ENCODE data around the gene TYMP. TPM values are rescaled to one million over a fixed set of nuclear protein-coding genes. Genes with fewer than 3 reads are reported as not detected.

Gene TYMP
- total RNA-seq, 1 experiment from 2014 or later: 3.1 TPM

DNA sequence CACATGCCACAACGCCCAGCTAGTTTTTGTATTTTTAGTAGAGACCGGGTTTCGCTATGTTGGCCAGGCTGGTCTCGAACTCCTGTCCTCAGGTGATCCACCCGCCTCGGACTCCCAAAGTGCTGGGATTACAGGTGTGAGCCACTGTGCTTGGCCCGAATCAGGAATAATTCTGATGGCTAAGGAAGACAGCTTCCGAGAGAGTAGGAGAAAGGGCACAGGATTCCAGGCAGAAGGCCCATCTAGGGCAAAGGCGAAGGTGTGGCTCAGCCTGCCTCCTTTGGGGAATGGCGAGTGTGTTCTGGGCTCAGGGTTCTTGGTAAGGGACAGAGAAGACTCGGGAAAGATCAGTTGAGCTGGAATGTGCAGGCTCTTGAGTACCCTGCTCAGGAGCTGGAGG lies 34.5 kb upstream of the TYMP start:
- in situ Hi-C loops (cut with HindIII; ENCODE audit: low sequenced_read_pairs): no loop called here
- no peak for DNase-seq (ENCODE audit: low spot score)

DNA sequence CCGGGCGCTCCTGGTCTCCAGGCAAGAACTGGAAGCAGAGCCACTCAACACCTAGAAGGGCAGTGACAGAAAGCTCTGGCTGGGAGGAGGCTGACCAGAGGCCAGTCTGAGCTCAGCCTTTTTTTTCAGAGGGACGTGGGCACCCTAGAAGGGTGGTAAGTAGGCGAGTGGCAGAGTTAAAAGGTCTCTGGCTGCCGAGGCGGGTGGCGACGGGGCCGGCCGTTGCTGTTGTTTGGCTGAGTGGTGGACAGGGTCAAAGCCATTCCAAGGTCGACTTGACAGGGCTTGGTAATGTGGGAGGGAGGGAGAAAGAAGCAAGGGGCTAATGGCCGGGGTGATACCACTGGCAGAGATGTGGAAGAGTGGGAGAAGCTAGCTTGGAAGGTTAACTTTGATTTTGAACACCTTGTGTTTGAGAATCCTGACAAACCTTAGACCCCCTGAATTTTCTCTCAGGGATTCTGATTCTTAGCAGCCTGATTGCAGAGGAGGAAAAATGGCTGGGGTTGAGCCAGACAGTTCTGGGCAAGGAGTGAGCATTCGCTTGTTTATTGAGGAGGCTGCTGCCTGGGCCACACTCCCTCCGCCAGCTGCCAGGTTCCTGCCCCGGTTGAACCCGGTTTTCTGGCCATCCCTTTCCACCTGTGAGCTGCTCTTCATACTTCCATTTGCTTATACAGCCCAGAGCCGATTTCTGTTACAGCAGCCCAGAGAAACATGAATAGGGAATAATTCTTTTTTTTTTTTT lies 33.8 kb upstream of the TYMP start:
- peak; percentile 68 for DNase-seq (ENCODE audit: low spot score)
- in situ Hi-C loops (cut with HindIII; ENCODE audit: low sequenced_read_pairs): no loop called here

DNA sequence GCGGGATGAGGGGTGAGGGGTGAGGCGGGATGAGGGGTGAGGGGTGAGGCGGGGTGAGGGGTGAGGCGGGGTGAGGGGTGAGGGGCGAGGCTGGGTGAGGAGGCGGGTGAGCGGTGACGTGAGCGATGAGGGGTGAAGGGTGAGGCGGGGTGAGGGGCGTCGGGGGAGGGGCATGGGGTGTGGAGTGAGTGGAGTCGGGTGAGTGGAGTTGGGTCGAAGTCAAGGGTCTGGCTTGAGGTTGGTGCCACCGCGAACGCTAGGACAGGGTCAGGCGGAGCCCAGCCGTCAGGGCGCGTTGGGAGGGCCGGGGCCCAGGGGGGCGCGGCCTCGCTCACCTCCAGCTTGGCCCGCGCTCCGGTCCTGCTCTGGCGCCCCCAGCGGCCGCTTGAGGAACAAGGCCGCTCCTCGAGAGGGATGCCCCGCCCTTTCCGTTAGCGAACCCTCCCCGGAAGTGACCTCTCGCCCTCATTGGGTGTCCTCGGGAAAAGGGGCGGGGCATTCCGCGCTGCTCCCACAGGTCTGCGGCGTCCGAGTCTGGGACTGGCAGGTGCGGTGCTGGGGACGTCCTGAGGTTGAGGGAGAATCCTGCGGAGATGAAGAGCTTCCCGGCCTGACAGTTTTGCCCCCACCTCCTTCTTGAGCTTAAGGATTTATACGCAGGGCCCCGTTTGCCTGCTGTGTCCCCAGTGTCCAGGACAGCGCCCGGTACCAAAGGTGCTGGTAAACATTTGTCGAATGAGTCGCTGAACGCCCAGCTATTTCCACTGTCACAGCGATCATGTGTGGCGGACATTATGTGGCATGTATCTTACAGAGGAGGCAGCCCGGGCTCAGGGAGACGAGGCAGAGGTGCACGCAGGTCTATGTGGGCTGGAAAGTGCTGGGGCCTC lies 33.0 kb upstream of the TYMP start, which contains the start of gene SYCE3:
Gene SYCE3 (minus strand): TSS at position 397 of the 890 bp plus-strand sequence. CDS start 6,514 bp downstream, outside the sequence.
- DNase-seq (ENCODE audit: low spot score): peak; percentile 98
- in situ Hi-C loops (cut with HindIII; ENCODE audit: low sequenced_read_pairs): no loop called here

DNA sequence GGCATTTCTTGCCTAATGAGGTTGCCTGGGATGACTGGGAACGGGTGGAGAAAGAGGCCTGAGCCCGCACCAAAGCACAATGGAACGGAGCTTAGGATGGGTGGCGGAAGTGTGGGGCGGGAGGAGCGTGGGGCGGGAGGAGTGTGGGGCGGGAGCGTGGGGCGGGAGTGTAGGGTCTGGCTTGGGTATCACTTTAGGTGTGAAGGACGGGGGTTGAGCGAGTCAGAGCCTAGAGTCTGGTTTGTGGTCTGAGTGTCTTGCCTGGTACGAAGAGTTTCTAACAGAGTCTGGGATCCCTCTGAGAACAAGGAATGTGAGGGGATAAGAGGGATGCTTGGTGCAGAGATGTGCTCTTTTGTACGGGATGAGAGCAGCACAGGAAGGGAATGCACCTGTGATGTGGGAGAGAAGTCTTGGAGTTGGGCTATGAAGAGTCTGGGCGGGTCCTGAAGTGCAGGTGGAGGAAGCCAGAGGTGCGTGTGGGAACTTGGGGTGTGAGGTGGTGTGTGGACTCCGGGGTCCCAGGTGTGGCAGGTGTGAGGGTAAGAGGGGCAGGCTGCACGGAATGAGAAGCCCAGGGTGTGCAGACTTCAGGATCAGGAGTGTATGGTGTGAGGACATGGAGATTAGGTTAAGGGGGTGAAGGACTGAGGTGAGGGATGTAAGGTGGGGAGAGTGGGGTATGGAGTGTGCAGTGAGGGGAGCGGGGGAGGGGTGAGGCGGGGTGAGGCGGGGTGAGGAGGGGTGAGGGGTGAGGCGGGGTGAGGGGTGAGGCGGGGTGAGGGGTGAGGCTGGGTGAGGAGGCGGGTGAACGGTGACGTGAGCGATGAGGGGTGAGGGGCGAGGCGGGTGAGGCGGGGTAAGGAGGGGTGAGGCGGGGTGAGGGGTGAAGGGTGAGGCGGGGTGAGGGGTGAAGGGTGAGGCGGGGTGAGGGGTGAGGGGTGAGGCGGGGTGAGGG lies 31.9 kb upstream of the TYMP start:
- in situ Hi-C loops (cut with HindIII; ENCODE audit: low sequenced_read_pairs): no loop called here

DNA sequence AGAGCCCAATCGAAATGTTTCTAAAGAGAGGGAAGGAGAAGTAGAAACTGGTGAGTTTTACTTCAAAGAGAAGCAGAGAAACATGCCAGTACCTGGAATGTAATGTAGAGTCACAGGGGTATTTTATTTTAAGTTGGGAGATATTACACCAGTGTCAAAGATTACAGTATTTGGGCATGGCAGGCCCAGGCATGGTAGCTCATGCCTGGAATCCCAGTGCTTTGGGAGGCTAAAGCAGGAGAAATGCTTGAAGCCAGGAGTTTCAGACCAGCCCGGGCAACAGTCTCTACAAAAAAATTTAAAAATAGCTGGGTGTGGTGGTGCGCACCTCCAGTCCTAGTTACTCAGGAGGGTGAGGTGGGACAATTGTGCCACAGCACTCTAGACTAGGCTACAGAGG lies 30.2 kb upstream of the TYMP start:
- in situ Hi-C loops (cut with HindIII; ENCODE audit: low sequenced_read_pairs): no loop called here

More for the DNA sequence above, 31.9 kb upstream of the TYMP start:
- no peak for DNase-seq (ENCODE audit: low spot score)

DNA sequence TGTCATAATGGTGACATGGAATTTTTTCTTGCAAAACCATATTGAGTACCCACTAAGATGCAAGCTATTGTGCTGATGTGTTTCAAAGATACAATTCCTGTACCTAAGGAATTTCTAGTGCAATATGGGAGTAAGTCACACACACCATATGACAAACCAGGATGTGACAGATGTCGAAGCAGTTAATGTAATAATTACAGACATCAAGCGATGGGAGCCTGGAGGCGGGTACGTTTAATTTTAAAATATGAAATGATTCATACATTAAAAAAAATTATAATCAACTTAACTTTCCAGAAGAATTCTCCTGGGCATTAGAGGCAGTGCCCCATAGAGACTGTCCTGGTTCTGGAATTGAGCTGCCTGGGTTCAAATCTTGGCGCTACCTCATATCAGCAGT lies 26.9 kb upstream of the TYMP start:
- in situ Hi-C loops (cut with HindIII; ENCODE audit: low sequenced_read_pairs): no loop called here
- DNase-seq (ENCODE audit: low spot score): no peak

More for the DNA sequence above, 30.2 kb upstream of the TYMP start:
- DNase-seq (ENCODE audit: low spot score): no peak

DNA sequence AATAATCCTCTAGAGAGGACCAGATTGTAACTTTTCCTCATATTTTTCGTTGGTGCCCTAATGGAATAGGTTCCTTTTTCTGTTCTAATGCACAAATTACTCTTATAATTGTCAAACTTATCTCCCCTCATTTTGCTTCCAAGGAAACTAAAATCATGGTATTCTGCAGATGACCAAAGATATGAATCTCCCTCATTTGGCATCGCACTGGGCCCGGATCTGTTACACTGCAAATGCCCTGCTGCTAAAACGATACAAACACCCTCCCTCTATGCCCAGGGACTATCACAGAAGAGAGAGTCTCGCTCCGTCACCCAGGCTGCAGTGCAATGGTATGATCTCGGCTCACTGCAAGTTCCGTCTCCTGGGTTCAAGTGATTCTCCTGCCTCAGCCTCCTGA lies 23.5 kb upstream of the TYMP start:
- no peak for DNase-seq (ENCODE audit: low spot score)

DNA sequence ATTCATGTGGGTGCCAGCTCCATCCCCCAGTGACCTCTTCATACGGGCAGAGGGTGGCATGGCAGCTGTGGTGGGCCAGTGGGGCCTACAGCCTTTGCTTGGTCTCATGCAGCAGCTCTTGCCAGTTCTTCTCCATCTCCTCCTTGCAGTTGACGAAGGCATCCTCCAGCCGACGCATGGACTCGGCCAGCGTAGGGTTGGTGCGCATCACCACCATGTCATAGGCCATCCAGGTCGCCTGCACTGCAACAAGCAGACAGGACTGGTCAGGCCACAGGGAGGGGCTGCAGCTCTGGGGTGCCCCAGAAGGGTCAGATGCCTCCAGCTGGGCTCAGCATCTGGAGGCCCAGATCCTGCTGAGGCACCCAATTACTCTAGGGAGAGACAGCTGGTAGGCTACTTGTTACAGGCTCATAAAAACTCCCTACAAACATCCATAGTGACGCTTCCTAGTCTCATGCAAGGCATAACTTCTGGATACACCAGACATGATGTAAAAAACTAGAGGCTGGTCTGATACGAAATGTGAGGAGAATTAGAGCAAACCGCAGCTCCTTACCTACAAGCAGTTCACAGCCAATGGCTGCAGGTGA lies 21.4 kb upstream of the TYMP start:
- no peak for DNase-seq (ENCODE audit: low spot score)
- in situ Hi-C loops (cut with HindIII; ENCODE audit: low sequenced_read_pairs): no loop called here

More for the DNA sequence above, 23.5 kb upstream of the TYMP start:
- in situ Hi-C loops (cut with HindIII; ENCODE audit: low sequenced_read_pairs): no loop called here

DNA sequence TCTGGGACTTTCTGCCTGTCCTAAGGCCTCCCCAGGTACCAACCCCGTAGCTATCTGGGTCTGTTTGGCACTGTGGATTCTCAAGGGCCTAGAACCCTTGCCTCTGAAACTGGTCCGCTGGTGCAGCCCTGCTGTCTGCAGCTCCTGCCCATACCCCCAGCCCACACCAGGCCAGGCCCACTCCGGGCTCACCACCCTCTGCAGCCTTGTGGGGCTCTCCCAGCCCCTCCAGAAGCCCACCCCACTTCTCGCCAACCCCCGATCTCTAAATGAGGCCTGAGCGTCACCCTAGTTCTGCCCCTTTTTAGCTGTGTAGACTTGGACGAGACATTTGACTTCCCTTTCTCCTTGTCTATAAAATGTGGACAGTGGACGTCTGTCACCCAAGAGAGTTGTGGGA lies 20.6 kb upstream of the TYMP start:
- in situ Hi-C loops (cut with HindIII; ENCODE audit: low sequenced_read_pairs): no loop called here

DNA sequence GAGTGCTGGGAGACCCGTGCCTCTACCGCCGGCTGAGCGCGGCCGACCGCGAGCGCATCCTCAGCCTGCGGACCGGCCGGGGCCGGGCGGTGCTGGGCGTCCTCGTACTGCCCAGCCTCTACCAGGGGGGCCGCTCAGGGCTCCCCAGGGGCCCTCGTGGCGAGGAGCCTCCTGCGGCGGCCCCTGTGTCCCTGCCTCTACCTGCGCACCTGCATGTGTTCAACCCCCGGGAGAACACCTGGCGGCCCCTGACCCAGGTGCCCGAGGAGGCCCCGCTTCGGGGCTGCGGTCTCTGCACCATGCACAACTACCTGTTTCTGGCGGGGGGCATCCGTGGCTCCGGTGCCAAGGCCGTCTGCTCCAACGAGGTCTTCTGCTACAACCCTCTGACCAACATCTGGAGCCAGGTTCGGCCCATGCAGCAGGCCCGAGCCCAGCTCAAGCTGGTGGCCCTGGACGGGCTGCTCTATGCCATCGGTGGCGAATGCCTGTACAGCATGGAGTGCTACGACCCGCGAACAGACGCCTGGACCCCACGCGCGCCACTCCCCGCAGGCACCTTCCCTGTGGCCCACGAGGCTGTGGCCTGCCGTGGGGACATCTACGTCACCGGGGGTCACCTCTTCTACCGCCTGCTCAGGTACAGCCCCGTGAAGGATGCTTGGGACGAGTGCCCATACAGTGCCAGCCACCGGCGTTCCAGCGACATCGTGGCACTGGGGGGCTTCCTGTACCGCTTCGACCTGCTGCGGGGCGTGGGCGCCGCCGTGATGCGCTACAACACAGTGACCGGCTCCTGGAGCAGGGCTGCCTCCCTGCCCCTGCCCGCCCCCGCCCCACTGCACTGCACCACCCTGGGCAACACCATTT lies 19.3 kb upstream of the TYMP start:
- no peak for DNase-seq (ENCODE audit: low spot score)
- in situ Hi-C loops (cut with HindIII; ENCODE audit: low sequenced_read_pairs): no loop called here

More for the DNA sequence above, 20.6 kb upstream of the TYMP start:
- no peak for DNase-seq (ENCODE audit: low spot score)

DNA sequence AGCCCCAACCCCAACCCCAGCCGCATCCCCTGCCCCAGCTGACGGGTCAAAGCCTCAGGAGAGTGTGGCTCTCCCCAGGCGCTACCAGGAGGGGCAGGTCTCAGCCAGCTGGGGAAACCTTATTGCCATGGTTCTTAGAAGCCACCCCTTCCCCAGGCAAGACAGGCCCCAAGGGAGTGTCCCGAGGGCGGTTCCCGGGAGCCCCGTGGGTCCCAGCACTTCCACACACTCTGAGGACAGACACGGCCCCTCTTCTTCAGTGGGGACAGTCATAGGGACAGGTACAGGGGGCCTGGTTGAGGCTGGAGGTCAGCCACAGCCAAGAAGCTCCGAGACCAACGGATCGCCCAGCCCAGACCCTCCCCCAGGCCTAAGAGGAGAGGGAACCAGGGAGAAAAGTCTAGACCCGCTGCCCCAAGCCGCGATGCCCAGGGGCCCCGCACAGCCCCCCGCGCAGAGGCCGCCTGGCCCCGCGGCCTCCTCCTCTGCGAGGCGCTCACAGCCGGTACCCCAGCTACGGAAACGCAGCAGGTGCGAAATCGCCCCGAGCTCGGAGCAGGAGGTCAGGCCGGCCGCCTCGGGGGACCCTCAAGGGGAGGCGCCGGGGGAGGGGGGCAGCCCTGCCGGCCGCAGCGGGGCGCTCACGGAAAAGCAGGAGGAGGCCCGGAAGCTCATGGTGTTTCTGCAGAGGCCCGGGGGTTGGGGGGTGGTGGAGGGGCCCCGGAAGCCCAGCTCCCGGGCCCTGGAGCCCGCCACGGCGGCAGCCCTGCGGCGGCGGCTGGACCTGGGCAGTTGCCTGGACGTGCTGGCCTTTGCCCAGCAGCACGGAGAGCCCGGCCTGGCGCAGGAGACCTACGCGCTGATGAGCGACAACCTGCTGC lies 18.5 kb upstream of the TYMP start:
- in situ Hi-C loops (cut with HindIII; ENCODE audit: low sequenced_read_pairs): no loop called here
- DNase-seq (ENCODE audit: low spot score): no peak

DNA sequence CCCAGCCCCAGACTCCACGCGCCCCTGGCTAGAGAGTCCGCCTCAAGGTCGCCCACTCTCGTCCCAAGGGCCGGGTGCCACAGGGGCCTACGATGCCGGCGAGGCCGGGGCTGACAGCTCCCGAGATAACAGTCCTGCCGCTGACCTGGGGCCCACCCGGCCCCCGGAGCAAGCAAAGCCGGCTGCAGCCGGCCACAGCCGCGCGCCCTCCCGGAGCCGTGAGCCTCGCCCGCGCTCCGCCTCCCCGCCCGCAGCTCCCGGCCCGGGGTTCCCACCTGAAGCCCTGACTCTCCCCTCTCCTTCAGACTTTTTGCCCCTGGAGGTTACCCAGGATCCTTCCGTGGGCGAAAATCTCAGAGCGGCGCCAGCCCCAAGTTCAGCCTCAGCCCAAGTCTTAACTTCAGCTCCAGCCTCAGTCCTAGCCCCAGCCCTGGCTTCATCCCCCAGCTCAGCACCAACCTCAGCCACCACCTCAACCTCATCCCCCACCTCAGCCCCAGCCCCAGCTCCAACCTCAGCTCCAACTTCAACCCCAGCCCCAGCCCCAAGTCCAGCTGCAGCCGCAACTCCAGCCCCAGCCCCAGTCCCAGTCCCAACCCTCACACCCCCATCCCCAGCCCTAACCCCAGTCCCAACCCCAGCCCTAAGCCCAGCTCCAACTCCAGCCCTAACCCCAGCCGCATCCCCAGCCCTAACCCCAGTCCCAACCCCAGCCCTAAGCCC lies 17.6 kb upstream of the TYMP start:
- DNase-seq (ENCODE audit: low spot score): no peak
- in situ Hi-C loops (cut with HindIII; ENCODE audit: low sequenced_read_pairs): no loop called here

DNA sequence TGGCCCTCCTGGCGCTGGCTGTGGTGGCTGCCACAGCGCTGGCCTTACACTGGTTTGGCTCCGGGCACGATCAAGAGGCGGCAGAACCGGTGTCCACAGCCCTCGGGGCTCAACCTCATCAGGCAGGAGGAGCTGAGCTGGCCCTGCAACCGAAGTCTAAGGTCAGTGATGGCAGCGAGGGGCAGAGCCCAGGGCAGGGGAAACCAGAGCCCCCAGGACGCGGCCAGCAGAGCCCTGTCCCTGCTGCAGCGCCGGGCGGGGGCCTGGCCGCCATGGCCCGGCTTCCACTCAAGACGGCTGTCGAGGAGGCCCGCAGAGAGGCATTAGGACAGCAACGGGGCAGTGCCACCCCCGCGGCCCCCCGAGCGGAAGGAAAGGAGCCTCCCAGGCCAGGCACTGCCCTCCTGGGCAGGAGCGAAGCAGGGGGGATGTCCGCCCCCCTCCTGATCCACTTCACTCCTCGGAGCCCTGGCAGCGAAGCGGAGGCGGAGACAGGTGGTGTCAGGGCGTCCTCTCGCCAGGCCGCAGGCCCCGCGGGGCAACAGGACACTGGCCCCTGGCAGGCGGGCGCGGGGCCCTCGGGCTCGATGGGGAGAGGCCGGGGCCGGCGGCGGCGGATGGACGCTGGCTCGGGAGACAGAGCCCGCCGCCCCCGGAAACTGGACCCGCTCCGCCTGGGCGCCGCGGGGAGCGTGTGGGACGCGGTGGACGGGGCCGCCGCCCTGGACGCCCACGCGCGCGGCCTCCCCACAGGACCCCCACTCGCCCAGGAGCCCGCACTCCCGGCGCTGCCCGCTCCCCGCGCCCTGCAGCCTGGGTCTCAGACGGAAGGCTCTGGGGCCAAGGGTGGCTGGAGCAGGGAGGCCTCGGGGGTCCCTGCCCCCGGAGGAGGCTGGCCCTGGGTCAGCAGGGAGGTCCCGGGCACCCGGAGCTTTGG lies 16.8 kb upstream of the TYMP start:
- in situ Hi-C loops (cut with HindIII; ENCODE audit: low sequenced_read_pairs): no loop called here
- DNase-seq (ENCODE audit: low spot score): no peak

DNA sequence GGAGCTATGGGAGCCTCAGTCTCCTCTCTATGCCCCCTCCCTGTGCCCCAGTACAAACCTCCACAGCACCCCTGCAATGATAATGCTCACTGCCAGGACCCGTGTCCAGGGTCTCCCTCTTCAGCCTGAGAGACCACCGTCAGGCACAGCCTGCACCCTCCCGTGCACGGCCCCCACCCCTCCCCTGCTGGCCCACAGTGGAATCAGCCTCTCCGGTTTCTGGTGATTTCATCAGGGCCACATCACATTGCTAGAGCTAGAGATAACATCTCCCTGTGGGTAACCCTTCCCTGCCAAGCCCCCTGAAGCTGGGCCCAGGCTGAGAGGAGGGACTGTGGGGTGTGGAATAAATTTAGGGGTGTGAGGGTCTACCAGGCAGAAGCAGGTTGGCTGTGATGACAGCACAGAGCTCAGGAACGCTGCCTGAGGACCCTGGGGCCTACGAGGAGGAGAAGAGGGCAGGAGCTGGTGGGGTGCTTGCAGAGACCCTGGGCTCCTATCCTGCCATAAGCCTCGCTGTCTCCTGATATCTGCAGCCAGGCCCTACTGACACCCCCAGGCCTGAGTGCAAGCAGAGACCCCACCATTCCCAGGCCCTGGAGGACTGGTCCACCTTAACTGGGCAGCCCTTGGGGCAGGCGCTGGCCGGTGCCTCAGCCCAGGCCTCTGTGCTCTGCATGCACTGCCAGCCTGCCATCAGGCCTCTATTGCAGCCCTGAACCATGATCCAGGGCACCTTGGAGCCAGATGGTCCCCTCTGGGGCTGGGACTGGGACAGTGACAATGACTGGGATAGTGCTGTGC lies 15.9 kb upstream of the TYMP start, which contains the start of gene KLHDC7B:
Gene KLHDC7B (plus strand): TSS at position 378 of the 804 bp plus-strand sequence. CDS start 345 bp downstream, at position 723.
- DNase-seq (ENCODE audit: low spot score): no peak

More for the DNA sequence above, 15.9 kb upstream of the TYMP start, which contains the start of gene KLHDC7B:
- in situ Hi-C loops (cut with HindIII; ENCODE audit: low sequenced_read_pairs): no loop called here

All from G401 (cell line).